GM23338 (cell line): ENCODE measurements around the gene ASPG.

ENCODE experiments used
- CREB1 ChIP-seq: fragments of 250-450 bp; sonication (Bioruptor Pico); IDR thresholded peaks from 2 replicates; pipeline ENCODE4 v1.5.0; 2020; ENCODE audit warnings: low read depth, mild to moderate bottlenecking, moderate library complexity
- CTCF ChIP-seq, 2 experiments: fragments of 200-600 bp in 1 of 2; sonication (generic) in 1 of 2; conservative IDR thresholded peaks; 2 replicates each; pipeline versions ENCODE4 v1.5.1 to v1.6.1; 2016 to 2017; ENCODE audit warnings: antibody characterized with exemption in 2 of 2, low read depth in 2 of 2, mild to moderate bottlenecking in 2 of 2, moderate library complexity in 1 of 2
- EZH2 ChIP-seq: fragments of 200-600 bp; sonication (generic); IDR thresholded peaks from one replicate; pipeline ENCODE4 v1.8.0; 2017; ENCODE audit warnings: antibody characterized with exemption, mild to moderate bottlenecking, low read depth; ENCODE audit not compliant: unreplicated experiment
- EZH2phosphoT487 ChIP-seq: fragments of 200-600 bp; sonication (generic); IDR thresholded peaks from one replicate; pipeline ENCODE4 v1.8.1; 2018; ENCODE audit warnings: antibody characterized with exemption; ENCODE audit not compliant: unreplicated experiment
- JUNB ChIP-seq: IDR thresholded peaks from one replicate; pipeline ENCODE4 v1.6.1; 2016; ENCODE audit warnings: antibody characterized with exemption; ENCODE audit not compliant: unreplicated experiment
- NANOG ChIP-seq: IDR thresholded peaks from 2 replicates; pipeline ENCODE4 v1.6.1; 2016; ENCODE audit warnings: antibody characterized with exemption, borderline replicate concordance
- POLR2AphosphoS5 ChIP-seq: IDR thresholded peaks from 2 replicates; pipeline ENCODE4 v1.6.1; 2016; ENCODE audit warnings: antibody characterized with exemption, low read depth
- ZNF114 ChIP-seq: fragments of 250-450 bp; sonication (Bioruptor Pico); IDR thresholded peaks from 2 replicates; pipeline ENCODE4 v1.5.0; 2020; ENCODE audit warnings: mild to moderate bottlenecking, moderate library complexity
- TF ChIP-seq, protein P1 (sequence below): IDR thresholded peaks from one replicate; pipeline ENCODE4 v1.6.1; 2018; ENCODE audit warnings: antibody characterized with exemption; ENCODE audit not compliant: unreplicated experiment
- TF ChIP-seq, protein P2 (sequence below): IDR thresholded peaks from 2 replicates; pipeline ENCODE4 v1.6.1; 2016; ENCODE audit warnings: antibody characterized with exemption

DNA sequence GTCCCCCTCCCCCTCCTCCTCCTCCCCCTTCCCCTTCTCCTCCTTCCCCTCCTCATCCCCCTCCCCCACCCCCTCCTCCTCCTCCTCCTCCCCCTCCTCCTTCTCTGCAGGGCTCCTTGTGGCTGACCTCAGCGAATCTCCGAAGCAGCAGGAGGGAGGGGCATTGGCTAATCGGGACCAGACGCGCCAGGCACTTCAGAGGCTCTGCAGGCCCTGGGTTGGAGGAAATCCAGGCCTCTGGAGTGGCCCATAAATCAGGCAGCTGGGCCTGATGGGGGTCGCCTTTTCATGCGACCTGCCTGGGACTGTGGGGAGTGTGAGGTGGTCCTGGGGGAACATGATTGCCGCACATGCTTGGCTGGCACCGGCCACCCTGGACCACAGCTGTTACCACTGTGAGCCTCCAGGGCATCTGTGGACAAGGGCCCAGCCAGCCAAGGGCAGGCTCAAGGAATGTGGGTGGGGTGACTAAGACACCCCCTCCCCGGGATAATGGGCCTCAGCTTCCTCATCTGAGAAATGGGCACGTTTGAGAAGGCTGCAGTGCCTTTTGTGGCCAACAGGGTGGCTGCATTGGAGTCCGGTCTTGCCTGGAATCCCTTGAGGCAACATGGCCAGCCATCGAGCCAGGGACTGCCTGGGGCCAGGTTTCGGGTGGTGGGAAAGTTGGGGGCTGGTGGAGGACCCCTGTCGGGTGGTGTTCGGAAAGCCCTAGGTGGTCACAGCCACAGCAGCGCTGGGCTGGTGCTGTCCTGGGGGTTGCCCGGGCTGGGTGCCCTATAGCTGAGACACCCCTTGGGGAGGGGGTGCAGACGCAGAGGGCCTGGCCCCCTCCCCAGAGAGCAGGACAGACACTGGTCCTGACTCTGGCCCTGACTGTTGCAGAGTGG, 64.9 kb downstream of the ASPG start:
- TF ChIP-seq, protein P1, sequence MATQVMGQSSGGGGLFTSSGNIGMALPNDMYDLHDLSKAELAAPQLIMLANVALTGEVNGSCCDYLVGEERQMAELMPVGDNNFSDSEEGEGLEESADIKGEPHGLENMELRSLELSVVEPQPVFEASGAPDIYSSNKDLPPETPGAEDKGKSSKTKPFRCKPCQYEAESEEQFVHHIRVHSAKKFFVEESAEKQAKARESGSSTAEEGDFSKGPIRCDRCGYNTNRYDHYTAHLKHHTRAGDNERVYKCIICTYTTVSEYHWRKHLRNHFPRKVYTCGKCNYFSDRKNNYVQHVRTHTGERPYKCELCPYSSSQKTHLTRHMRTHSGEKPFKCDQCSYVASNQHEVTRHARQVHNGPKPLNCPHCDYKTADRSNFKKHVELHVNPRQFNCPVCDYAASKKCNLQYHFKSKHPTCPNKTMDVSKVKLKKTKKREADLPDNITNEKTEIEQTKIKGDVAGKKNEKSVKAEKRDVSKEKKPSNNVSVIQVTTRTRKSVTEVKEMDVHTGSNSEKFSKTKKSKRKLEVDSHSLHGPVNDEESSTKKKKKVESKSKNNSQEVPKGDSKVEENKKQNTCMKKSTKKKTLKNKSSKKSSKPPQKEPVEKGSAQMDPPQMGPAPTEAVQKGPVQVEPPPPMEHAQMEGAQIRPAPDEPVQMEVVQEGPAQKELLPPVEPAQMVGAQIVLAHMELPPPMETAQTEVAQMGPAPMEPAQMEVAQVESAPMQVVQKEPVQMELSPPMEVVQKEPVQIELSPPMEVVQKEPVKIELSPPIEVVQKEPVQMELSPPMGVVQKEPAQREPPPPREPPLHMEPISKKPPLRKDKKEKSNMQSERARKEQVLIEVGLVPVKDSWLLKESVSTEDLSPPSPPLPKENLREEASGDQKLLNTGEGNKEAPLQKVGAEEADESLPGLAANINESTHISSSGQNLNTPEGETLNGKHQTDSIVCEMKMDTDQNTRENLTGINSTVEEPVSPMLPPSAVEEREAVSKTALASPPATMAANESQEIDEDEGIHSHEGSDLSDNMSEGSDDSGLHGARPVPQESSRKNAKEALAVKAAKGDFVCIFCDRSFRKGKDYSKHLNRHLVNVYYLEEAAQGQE = no peak
- TF ChIP-seq EZH2 (no peak), CTCF (conservative IDR thresholded peaks at IDR 0.05; ENCODE audit: low read depth in 2 of 2) (peak; percentile 10 to 54; a peak in 2 of 4 replicates), ZNF114 (CRISPR knock-in tag) (no peak), EZH2phosphoT487 (no peak), JUNB (no peak), CREB1 (CRISPR knock-in tag) (no peak), POLR2AphosphoS5 (no peak), NANOG (no peak)
- TF ChIP-seq, protein P2, sequence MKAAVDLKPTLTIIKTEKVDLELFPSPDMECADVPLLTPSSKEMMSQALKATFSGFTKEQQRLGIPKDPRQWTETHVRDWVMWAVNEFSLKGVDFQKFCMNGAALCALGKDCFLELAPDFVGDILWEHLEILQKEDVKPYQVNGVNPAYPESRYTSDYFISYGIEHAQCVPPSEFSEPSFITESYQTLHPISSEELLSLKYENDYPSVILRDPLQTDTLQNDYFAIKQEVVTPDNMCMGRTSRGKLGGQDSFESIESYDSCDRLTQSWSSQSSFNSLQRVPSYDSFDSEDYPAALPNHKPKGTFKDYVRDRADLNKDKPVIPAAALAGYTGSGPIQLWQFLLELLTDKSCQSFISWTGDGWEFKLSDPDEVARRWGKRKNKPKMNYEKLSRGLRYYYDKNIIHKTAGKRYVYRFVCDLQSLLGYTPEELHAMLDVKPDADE = no peak
